PC-3 (cell line): ENCODE data around the gene ANKRD29.

Experiments used
- EZH2 ChIP-seq: fragments of 300-600 bp; sonication (generic); IDR thresholded peaks from one replicate; pipeline ENCODE4 v1.6.1; 2017; ENCODE audit warnings: antibody characterized with exemption, mild to moderate bottlenecking, low read length; ENCODE audit not compliant: unreplicated experiment
- EZH2phosphoT487 ChIP-seq: fragments of 300-600 bp; sonication (generic); IDR thresholded peaks from 2 replicates; pipeline ENCODE4 v1.6.1; 2018; ENCODE audit warnings: mild to moderate bottlenecking, antibody characterized with exemption, low read length, borderline replicate concordance
- TF ChIP-seq, protein P1 (sequence below): fragments of 300-600 bp; sonication (generic); conservative IDR thresholded peaks from 2 replicates; pipeline ENCODE4 v1.5.1; 2017; ENCODE audit warnings: antibody characterized with exemption, low read depth, mild to moderate bottlenecking, low read length

DNA sequence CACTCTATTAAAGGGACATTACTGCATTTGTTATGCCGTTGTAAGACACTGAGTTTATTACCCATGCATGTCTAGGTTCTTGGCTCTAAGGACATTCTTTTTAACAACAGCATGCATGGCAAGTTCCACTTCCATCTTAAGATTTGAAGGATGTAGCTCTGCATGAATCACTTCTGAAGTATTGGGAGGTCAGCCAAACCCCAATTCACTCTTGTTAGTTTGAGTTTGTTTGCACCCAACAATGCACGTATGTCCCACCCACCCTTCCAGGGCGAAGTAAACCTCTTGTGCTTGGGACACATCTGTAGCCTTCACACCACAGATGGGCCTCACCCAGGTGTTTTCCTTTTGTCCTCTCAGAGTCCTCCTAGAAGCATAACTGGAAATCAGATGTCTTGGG, 21.0 kb upstream of the ANKRD29 start:
- TF ChIP-seq, protein P1, sequence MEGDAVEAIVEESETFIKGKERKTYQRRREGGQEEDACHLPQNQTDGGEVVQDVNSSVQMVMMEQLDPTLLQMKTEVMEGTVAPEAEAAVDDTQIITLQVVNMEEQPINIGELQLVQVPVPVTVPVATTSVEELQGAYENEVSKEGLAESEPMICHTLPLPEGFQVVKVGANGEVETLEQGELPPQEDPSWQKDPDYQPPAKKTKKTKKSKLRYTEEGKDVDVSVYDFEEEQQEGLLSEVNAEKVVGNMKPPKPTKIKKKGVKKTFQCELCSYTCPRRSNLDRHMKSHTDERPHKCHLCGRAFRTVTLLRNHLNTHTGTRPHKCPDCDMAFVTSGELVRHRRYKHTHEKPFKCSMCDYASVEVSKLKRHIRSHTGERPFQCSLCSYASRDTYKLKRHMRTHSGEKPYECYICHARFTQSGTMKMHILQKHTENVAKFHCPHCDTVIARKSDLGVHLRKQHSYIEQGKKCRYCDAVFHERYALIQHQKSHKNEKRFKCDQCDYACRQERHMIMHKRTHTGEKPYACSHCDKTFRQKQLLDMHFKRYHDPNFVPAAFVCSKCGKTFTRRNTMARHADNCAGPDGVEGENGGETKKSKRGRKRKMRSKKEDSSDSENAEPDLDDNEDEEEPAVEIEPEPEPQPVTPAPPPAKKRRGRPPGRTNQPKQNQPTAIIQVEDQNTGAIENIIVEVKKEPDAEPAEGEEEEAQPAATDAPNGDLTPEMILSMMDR: no peak
- TF ChIP-seq EZH2 (no peak), EZH2phosphoT487 (no peak)
